Brain pericyte (primary cell): ENCODE data around the gene ANXA7.
A peak's percentile ranks its signal among the peaks of the same experiment; 100 is the strongest.
"Not testable (repeated sequence)": the region's sequence is repeated elsewhere in the genome, so short reads cannot be mapped to it uniquely, and the experiment has no call there.

ENCODE experiments used
- DNase-seq: peaks from one replicate; pipeline ENCODE4 v3.0.0-alpha.2; 2012; ENCODE audit warnings: low read depth, low spot score

ANXA7 gene

GRCh38 chr10:73408061-73408460 is 5.8 kb downstream of the ANXA7 start:
- no peak for DNase-seq

GRCh38 chr10:73407495-73407894 is 6.4 kb downstream of the ANXA7 start:
- no peak for DNase-seq

GRCh38 chr10:73406846-73407245 is 7.0 kb downstream of the ANXA7 start:
- DNase-seq, result no peak

- DNase-seq, result no peak
Measured at GRCh38 chr10:73405556-73405955, 8.3 kb downstream of the ANXA7 start.

- no peak for DNase-seq
Measured at GRCh38 chr10:73404690-73405089, 9.2 kb downstream of the ANXA7 start.

GRCh38 chr10:73401636-73402035 is 12.2 kb downstream of the ANXA7 start:
- DNase-seq, result no peak

GRCh38 chr10:73399063-73399462 is 14.8 kb downstream of the ANXA7 start:
- no peak for DNase-seq

- no peak for DNase-seq
Measured at GRCh38 chr10:73398024-73398423, 15.8 kb downstream of the ANXA7 start.

GRCh38 chr10:73394325-73394724 is 19.5 kb downstream of the ANXA7 start:
- DNase-seq, result not testable (repeated sequence)

GRCh38 chr10:73388228-73388627 is 25.6 kb downstream of the ANXA7 start:
- no peak for DNase-seq

- no peak for DNase-seq
Measured at GRCh38 chr10:73386583-73386982, 27.3 kb downstream of the ANXA7 start.

- no peak for DNase-seq
Measured at GRCh38 chr10:73379064-73379748, 34.7 kb downstream of the ANXA7 start.

- no peak for DNase-seq
Measured at GRCh38 chr10:73376679-73377078, 37.2 kb downstream of the ANXA7 start.

- no peak for DNase-seq
Measured at GRCh38 chr10:73368238-73368637, 45.6 kb downstream of the ANXA7 start.

- DNase-seq, result no peak
Measured at GRCh38 chr10:73366381-73367298, 47.2 kb downstream of the ANXA7 start.

- DNase-seq, result no peak
Measured at GRCh38 chr10:73364964-73365363, 48.9 kb downstream of the ANXA7 start.

GRCh38 chr10:73359492-73359891 is 54.4 kb downstream of the ANXA7 start:
- DNase-seq, result no peak

GRCh38 chr10:73358331-73359279 is 55.3 kb downstream of the ANXA7 start, which contains the start of gene CFAP70:
TSS of gene CFAP70 (minus strand) at chr10:73358864. CDS start at chr10:73354796, 4,068 bp downstream.
- peak; percentile 83 for DNase-seq

- no peak for DNase-seq
Measured at GRCh38 chr10:73357821-73358220, 56.0 kb downstream of the ANXA7 start.

GRCh38 chr10:73357166-73357565 is 56.7 kb downstream of the ANXA7 start:
- DNase-seq, result no peak

- no peak for DNase-seq
Measured at GRCh38 chr10:73344269-73344668, 69.6 kb downstream of the ANXA7 start.

GRCh38 chr10:73340121-73340520 is 73.7 kb downstream of the ANXA7 start:
- no peak for DNase-seq
